Measurements from ENCODE around the gene EPHB6.

GRCh38 chr7:142854372-142855113, at the start of gene EPHB6:
- TF ChIP-seq POLR2A (IDR thresholded peaks at IDR 0.05) (no peak), CTCF (IDR thresholded peaks at IDR 0.05) (peak in 1 of 6 experiments; percentile 17)
